D721Med (cell line): ENCODE results near the gene SPARC.
"Not testable (repeated sequence)": the region's sequence is repeated elsewhere in the genome, so short reads cannot be mapped to it uniquely, and the experiment has no call there.

Experiments used
- DNase-seq: peaks from one replicate; pipeline ENCODE4 v3.0.0; 2011; ENCODE audit warnings: low spot score; ENCODE audit not compliant: insufficient read length
- FAIRE-seq: peaks from 2 replicates; lab custom pipeline; 2011; peaks lifted over from hg19 to GRCh38; lab: Jason Lieb, UNC
- TF ChIP-seq, protein P1 (sequence below): IDR thresholded peaks from 2 replicates; pipeline ENCODE4 v1.5.1; 2012; ENCODE audit warnings: mild to moderate bottlenecking, control low read depth; ENCODE audit not compliant: insufficient read depth; ENCODE audit errors: missing control alignments

SPARC gene

DNA sequence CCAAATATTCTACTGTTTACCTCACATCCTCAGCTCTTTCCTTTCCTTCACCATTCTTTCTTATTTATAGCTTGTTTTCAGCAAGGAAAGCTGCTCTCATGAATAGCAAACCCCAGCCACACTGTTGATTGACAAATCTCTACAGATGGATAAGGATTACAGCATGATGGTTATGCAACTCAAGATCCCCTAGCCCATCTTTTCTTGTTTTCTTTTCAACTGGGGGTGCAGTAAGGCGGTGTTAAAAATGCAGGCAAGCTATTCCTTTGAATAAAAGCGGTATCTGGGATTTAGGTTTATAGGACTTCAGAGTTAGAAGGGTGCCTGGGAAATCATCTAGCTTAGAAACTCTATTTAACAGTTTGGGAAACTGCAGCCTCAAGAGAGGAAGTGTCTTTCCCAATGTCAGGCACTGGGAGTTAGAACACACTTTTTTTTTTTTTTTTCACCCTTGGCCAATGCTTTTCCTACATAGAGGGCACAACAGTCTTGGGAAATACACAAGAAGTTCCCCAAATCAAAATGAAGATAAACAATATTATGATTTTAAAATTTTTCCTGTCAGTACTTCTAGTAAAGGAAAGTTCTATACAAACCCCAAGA, 2.6 kb downstream of the SPARC start:
- FAIRE-seq (no peak), DNase-seq (no peak)
- TF ChIP-seq, protein P1, sequence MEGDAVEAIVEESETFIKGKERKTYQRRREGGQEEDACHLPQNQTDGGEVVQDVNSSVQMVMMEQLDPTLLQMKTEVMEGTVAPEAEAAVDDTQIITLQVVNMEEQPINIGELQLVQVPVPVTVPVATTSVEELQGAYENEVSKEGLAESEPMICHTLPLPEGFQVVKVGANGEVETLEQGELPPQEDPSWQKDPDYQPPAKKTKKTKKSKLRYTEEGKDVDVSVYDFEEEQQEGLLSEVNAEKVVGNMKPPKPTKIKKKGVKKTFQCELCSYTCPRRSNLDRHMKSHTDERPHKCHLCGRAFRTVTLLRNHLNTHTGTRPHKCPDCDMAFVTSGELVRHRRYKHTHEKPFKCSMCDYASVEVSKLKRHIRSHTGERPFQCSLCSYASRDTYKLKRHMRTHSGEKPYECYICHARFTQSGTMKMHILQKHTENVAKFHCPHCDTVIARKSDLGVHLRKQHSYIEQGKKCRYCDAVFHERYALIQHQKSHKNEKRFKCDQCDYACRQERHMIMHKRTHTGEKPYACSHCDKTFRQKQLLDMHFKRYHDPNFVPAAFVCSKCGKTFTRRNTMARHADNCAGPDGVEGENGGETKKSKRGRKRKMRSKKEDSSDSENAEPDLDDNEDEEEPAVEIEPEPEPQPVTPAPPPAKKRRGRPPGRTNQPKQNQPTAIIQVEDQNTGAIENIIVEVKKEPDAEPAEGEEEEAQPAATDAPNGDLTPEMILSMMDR: no peak

DNA sequence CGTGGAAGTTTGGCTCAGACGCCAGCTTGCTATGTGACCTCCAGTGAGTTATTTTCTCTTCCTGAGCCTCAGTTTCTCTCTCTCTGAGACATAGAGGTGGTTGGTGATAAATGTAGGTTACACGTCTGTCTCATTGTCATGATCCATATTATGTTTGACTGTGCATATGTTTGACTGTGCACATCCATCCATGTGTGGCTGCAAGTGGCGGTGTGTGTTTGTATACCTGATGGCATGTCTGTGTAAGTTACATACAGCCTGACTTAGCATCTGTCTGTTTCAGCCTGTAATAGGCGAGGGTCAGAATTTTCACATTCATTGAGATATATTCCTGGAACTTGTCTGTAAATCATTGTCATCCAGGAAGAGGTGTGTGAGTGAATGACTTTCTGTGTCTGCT, 3.3 kb downstream of the SPARC start:
- DNase-seq: no peak
- TF ChIP-seq, protein P1: no peak
- FAIRE-seq: no peak

DNA sequence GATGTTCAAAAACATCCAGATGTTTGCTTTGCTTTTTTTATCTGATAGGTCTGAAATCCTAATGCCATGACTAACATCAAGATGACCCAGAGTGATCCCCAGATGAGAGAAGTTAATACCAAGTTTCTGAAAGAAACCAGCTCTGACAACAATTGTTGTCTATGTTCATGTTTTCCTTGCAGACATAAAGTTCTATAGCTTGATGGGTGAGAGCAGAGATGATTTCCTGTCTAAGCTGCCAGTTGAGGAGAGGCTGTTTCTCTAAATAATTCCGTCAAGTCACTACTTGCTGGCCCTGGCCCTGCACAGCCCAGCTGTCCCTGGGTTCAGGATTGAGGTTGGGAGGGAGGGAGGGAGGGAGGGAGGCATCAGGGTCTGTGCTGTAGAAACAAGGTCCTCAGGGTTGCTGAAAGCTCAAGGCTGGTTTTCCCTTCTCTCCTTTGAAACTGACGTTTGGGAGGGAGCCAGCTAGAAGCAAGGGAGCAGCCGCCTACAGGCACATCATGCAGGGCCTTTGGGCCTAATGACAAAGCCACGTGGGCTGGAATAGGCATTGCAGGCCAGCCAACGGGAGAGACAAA, 3.9 kb downstream of the SPARC start:
- FAIRE-seq: no peak
- TF ChIP-seq, protein P1: no peak
- no peak for DNase-seq

DNA sequence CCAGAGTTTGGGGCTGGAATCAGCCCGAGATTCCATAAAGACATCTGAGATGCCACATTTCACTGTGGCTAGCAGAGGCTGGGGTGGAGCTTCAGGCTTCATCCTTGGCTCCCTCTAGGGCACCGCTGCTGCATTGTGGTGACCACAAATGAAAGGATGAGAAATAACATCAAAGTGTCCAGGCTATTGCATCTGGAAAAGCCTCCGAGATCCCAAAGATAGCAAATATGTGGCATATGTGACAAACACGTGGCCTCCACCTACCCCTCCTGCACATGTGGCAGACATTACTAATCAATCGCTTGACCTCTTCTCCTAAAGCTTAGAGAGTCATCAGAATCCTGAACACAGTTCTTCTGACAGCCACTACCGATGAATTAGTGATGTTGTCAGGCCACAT, 4.5 kb downstream of the SPARC start:
- no peak for FAIRE-seq
- TF ChIP-seq, protein P1: no peak
- DNase-seq: no peak

DNA sequence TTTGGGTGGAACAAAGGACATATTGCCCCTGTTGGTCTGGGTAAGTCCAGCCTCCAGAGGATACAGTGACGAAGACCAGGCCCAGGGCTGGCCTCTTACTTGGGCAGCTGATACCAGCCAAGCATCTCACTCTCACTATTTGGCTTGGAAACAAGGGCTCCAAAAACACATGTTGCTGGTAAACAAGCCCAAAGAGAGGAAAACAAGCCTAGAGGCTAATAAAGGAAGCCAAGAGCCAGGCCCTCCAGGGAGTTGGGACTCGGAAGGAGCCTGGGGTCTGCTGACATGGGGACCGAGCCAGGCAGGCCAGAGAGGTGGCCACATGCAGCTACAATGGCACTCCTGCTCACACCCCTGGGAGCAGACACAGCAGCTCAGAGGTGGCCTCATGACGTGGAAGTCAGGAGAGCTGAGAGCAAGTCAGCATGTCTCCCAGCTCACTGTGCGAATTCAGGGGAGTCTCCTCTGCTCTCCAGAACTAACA, 5.7 kb downstream of the SPARC start:
- DNase-seq: no peak
- TF ChIP-seq, protein P1: no peak
- FAIRE-seq: no peak

DNA sequence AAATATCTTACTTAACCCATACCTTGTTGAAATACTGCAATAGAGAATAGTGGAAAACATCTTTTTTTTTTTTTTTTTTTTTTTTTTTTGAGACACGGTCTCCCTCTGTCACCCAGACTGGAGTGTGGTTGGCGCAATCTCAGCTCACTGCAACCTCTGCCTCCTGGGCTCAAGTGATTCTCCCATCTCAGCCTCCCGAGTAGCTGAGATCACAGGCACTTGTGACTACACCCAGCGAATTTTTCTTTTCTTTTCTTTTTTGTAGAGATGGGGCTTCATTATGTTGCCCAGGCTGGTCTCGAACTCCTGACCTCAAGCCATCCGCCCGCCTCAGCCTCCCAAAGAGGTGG, 6.6 kb downstream of the SPARC start:
- not testable (repeated sequence) for DNase-seq, FAIRE-seq

DNA sequence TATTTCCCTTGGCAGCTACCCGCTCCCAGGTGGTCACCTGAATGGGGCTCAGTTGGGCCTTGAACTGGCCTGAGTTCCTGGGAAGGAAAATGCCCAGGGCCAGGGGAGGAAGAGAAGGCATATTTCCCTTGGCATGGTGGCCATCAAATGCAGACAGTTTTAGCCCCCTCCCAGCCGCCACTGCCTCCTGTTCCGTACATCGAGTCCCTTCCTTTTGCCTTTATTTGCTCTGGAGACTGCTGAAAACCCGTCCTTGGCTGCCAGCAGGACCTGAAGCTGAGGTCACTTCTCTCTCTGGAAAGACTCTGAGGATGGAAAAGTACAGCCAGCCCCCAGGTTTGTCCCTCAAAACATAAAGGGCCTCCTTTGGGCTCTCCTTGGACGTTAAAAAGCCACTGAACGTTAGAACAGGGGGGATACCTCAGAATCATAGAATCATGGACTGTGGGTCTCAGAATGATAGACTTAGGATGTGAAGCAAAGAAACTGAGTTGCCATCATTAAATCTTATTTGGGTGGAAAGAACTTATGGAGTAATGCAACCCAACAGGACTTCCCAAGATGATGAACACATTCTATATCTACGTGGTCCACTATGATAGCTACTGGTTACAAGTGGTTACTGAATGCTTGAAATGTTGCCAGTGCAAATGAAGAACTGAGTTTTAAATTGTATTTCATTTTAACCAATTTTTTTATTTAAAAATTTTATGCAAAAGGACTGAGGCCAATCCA, 7.1 kb downstream of the SPARC start:
- TF ChIP-seq, protein P1: no peak
- no peak for DNase-seq
- no peak for FAIRE-seq
